ENCODE measurements around the gene PPP1R36.

DNA sequence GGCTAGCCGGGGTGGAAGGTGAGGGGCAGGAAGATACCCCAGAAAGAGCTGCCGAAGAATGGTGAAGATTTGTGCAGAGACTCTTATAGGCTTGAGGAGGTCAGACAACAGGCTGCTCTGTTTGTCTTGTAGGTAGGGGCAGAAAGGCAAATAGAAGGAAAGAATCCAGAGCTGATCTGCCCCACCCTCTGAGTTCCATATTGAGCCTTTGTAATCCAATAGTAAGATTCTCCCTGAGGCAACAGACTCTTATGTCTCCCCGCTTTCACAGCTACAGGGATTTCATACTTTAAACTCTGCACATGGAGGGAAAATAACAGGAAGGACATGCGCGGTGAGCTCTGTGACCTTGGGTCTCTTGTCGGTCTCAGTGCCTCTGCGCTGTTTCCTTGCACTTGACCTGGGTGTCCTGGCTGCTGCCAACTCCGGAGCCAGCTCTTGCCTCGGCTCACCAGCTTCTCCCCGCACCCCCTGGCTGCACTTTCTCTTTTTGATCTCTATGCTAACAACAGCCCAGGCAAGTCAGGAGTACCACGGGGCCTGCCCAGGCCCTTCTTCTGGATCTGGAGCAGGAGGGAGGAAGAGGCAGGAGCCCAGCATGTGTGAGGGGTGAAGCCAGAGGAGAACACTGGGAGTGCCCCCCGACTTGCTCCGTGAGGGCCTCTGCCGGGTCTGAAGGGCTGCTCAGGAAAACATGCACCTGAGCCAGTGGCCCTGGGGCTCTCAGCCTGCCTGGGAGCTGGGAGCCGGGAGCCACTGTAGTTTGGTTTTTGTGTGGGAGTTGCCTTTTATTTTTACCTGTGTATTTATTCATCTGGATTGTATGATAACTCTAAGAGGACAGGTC is 75.8 kb downstream of the PPP1R36 start:
- no peak for TF ChIP-seq POLR2AphosphoS5 (IDR thresholded peaks at IDR 0.05)
- TF ChIP-seq, protein P1, sequence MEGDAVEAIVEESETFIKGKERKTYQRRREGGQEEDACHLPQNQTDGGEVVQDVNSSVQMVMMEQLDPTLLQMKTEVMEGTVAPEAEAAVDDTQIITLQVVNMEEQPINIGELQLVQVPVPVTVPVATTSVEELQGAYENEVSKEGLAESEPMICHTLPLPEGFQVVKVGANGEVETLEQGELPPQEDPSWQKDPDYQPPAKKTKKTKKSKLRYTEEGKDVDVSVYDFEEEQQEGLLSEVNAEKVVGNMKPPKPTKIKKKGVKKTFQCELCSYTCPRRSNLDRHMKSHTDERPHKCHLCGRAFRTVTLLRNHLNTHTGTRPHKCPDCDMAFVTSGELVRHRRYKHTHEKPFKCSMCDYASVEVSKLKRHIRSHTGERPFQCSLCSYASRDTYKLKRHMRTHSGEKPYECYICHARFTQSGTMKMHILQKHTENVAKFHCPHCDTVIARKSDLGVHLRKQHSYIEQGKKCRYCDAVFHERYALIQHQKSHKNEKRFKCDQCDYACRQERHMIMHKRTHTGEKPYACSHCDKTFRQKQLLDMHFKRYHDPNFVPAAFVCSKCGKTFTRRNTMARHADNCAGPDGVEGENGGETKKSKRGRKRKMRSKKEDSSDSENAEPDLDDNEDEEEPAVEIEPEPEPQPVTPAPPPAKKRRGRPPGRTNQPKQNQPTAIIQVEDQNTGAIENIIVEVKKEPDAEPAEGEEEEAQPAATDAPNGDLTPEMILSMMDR (IDR thresholded peaks at IDR 0.05): no peak
- TF ChIP-seq POLR2A (IDR thresholded peaks at IDR 0.05; ENCODE audit: low read depth): no peak

All from esophagus muscularis mucosa (tissue), 3 donors.